Gastrocnemius medialis (tissue), 4 donors: ENCODE data around the gene ZNF438.

Experiments used
- POLR2A ChIP-seq, 2 donors: fragments of 450-650 bp; IDR thresholded peaks; one replicate each; pipeline ENCODE4 v1.6.1; 2017; ENCODE audit warnings: antibody characterized with exemption in 2 of 2, mild to moderate bottlenecking in 2 of 2, moderate library complexity in 2 of 2
- TF ChIP-seq, protein P1 (sequence below), 5 experiments: fragments of 450-650 bp in 3 of 5; fragments of 200-600 bp in 2 of 5; sonication (generic) in 2 of 5; IDR thresholded peaks in 4 of 5; conservative IDR thresholded peaks in 1 of 5; 1 replicate in 4 of 5; 2 replicates in 1 of 5; pipeline ENCODE4 v1.5.1; 2016 to 2019; ENCODE audit warnings: antibody characterized with exemption in 5 of 5, mild to moderate bottlenecking in 3 of 5, moderate library complexity in 3 of 5

DNA sequence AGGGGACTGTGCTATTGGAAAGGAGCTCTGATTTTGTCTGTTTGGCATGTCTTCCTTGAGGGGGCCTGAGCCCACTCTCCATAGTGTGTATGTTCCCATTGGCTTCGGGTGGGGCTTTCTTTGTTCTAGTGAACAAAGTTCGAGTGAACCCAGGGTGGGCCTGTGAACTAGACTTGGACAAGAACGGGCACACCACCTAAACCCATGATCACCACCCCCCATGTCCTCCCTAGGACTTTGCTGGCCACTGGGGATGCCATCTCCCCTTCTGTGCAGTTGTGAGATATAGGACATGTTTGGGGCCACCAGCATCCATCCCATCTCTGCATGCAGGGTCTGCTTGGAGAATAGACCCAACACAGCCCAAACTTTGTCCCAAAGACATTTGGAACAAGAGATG is 206.6 kb downstream of the ZNF438 start:
- TF ChIP-seq, protein P1, sequence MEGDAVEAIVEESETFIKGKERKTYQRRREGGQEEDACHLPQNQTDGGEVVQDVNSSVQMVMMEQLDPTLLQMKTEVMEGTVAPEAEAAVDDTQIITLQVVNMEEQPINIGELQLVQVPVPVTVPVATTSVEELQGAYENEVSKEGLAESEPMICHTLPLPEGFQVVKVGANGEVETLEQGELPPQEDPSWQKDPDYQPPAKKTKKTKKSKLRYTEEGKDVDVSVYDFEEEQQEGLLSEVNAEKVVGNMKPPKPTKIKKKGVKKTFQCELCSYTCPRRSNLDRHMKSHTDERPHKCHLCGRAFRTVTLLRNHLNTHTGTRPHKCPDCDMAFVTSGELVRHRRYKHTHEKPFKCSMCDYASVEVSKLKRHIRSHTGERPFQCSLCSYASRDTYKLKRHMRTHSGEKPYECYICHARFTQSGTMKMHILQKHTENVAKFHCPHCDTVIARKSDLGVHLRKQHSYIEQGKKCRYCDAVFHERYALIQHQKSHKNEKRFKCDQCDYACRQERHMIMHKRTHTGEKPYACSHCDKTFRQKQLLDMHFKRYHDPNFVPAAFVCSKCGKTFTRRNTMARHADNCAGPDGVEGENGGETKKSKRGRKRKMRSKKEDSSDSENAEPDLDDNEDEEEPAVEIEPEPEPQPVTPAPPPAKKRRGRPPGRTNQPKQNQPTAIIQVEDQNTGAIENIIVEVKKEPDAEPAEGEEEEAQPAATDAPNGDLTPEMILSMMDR (IDR thresholded peaks at IDR 0.05 in 4 of 5, conservative IDR thresholded peaks at IDR 0.05 in 1 of 5), result no peak
- no peak for TF ChIP-seq POLR2A (IDR thresholded peaks at IDR 0.05)
